Fibroblast of the aortic adventitia (primary cell): Measurements from ENCODE around the gene FNBP1L. TPM values are rescaled to one million over a fixed set of nuclear protein-coding genes. Genes with fewer than 3 reads are reported as not detected.

Experiments
- DNase-seq: peaks from one replicate; pipeline ENCODE4 v3.0.0-alpha.2; 2010; ENCODE audit warnings: low read depth
- H3K4me3 ChIP-seq: 2 replicates; pipeline ENCODE4 v1.5.1; 2011; ENCODE audit warnings: low read depth, mild to moderate bottlenecking, control low read depth, low read length, moderate library complexity
- total RNA-seq: library from RNA; depleted of rRNA; stranded (reverse); fragments of >200 nt; gene quantifications from 2 replicates; pipeline ENCODE4 v1.2.3, GENCODE V29; 2012; ENCODE audit warnings: low replicate concordance
- TF ChIP-seq, protein P1 (sequence below): IDR thresholded peaks from 2 replicates; pipeline ENCODE4 v1.5.1; 2011; ENCODE audit warnings: mild to moderate bottlenecking, low read length, control low read depth, inconsistent platforms; ENCODE audit not compliant: insufficient read depth

The FNBP1L gene
- total RNA-seq, result 15.0 and 22.9 TPM in 2 replicates

DNA sequence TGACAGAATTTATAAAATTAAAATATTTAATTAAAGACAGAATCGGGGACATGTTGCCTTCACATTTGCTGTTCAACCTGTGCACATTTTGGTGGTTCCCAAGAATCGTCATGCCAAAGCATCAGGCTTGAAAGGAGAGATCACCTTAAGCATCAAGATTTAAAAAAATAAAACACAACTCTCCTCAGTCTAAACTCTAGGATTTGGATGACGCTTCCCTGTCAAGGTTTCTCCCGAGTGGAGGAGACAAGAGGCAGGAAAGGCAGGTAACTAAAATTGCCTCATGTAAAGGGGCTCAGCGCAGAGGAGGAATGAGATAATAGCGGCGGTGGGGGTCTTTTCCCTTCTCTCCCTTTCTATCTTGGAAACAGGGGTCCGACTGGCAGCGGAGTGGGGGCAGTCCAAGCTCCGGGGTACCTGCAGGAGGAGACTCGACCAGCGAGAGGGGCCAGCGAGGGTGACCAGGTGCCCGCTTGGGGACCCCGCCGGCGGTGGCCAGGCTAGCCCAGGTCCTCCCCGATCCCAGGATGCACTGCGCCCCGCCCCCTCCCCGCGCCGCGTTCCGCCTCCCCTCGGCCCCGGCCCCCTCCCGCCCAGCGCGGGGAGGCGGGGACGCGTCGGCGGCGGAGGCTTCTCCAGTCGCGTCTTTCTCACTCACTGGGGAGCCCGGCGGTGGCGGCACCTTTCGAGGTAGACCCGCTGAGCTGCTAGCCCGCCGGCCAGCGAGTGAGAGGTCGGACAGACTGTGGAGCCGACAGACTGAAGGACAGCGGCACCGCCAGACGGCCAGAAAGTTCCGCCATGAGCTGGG lies at the start of gene FNBP1L:
Gene FNBP1L, plus strand, starts transcription at position 638 of the 811 bp plus-strand sequence. Its CDS starts 164 bp downstream, at position 802.
- peak within 1 kb of the TSS; percentile 71 for H3K4me3 ChIP-seq
- TF ChIP-seq, protein P1, sequence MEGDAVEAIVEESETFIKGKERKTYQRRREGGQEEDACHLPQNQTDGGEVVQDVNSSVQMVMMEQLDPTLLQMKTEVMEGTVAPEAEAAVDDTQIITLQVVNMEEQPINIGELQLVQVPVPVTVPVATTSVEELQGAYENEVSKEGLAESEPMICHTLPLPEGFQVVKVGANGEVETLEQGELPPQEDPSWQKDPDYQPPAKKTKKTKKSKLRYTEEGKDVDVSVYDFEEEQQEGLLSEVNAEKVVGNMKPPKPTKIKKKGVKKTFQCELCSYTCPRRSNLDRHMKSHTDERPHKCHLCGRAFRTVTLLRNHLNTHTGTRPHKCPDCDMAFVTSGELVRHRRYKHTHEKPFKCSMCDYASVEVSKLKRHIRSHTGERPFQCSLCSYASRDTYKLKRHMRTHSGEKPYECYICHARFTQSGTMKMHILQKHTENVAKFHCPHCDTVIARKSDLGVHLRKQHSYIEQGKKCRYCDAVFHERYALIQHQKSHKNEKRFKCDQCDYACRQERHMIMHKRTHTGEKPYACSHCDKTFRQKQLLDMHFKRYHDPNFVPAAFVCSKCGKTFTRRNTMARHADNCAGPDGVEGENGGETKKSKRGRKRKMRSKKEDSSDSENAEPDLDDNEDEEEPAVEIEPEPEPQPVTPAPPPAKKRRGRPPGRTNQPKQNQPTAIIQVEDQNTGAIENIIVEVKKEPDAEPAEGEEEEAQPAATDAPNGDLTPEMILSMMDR, result no peak
- DNase-seq, result peak; percentile 20

DNA sequence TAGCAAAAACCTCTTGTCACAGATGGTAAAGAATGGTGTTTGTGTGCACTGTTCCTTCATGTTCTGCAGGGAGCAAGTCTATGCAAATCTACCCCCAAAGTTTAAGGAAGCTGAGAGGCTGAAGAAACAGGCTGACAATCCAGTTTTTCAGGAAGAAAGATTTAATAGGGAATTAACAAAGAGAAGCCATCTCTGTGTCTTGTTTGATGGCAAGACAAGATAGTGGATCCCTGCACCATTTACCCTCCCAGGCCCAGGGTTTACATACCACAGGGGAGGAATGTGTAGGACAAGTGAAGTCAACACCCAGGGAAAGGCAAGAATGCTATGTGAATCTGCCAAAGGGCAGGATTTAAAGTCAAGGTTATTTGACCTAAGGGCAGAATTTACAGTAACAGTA lies 48.1 kb upstream of the FNBP1L start:
- no peak overlapping the region for H3K4me3 ChIP-seq
- TF ChIP-seq, protein P1, result no peak

DNA sequence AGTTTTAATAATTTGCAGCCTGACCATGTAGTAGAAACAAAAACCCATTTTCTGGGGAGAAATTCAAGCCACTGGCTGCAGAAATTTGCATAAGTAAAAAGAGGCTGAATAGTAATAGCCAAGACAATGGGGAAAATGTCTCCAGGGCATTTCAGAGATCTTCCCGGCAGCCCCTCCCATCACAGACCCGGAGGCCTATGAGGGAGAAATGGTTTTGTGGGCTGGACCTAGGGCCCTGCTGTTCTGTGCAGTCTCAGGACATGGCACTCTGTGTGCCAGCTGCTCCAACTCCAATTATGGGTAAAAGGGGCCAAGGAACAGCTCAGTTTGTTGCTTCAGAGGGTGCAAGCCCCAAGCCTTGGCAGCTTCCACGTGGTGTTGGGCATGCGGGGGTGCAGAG lies 39.7 kb upstream of the FNBP1L start:
- H3K4me3 ChIP-seq, result no peak overlapping the region
- TF ChIP-seq, protein P1, result no peak
- DNase-seq, result no peak

More for the DNA sequence above, 48.1 kb upstream of the FNBP1L start:
- DNase-seq, result no peak

DNA sequence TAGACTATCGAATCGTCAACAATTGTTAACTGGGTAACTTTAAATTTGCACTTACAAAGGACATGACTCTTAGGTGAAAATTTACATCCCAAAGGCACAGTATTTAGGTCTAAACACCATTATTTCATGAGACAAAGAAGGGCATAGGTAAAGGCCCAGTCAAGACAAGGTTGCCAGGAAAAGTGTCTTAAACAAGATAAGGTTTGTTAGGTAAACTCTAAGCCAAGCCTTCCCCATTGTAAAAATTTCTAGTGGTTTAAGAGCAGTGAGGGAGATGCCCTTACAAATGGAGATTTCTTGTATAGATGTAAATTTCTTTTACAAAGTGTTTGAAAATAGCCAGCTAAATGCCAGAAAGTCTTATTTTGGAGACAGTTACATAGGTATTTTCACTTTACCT lies 36.9 kb upstream of the FNBP1L start:
- no peak for DNase-seq
- H3K4me3 ChIP-seq, result no peak overlapping the region
- TF ChIP-seq, protein P1, result no peak

DNA sequence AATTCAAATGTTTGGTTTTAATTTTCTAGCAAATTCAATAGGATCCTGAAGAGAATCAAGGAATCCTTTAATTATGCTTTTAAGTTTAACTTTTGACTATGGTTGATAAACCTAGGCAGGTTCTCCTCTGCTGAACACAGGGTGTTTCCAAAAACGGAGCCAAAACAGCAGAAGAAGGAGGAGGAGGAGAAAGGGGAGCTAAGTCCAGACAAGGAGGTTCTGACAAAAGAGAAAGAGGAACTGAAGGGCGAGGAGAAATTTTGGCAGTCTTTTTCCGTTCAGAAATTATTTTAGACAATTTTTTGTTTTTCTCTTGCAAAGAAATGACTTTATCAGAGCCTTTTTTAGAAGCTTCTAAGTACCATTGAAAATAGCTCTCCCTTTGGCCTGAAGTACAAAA lies 33.2 kb upstream of the FNBP1L start:
- TF ChIP-seq, protein P1, result no peak
- no peak overlapping the region for H3K4me3 ChIP-seq
- DNase-seq, result peak; percentile 9

DNA sequence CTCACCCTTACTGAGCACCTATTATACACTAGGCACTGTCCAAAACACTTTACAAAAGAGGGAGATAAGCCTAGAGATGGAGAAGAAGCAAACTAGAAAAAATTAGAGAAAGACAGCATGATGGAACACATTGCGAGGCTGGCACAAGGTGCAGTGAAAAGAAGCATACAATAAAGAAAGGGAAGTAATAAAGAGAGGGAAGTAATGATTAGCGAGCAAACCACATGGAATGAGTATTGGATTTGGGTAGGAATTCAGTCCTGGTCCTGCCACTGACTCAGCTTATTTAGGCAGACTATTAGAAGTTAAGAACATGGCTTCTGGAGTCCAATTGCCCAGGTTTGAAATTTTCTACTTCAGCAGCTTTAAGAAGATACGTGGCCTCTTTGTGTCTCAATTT lies 32.6 kb upstream of the FNBP1L start:
- no peak for DNase-seq
- TF ChIP-seq, protein P1, result no peak

More for the DNA sequence above, 32.6 kb upstream of the FNBP1L start:
- no peak overlapping the region for H3K4me3 ChIP-seq
